ENCODE data around the gene KCNC3.

DNA sequence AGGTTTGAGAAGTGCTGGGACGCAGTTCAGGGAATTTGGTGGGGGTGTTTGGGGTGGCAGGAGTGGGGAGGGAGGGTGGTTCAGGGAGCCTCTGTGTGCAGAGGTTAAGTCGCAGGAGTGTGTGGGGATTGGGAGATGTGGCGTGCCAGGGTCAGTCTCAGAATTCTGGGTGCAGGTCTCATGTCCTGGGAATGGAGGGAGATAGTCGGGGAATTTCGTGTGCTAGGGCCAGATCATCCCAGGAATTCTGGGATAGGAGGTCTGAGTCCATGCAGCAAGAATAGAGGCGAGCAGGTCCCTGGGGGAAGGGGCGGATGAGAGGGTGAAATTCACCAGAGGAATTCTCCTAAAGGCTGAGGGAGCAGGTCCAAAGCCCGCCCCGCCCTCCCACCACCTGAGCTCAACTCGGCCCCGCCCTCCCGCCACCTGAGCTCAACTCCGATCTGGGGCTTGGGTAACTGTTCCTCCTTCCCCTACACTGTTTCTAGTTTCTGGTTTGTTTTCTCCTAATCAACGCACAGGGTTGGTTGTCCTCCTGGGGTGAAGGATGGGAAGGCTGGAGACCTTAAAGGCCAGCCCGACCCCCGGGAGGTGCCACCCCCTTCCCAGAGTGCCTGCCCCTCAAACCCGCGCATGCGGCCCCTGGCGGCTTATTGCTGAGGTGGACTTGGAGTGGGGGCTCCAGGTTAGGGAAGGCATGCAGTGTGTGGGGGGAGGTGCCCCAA lies 15.2 kb downstream of the KCNC3 start:
- TF ChIP-seq POLR2A (IDR thresholded peaks at IDR 0.05; ENCODE audit: low read depth, low read length) = no peak
- TF ChIP-seq, protein P1, sequence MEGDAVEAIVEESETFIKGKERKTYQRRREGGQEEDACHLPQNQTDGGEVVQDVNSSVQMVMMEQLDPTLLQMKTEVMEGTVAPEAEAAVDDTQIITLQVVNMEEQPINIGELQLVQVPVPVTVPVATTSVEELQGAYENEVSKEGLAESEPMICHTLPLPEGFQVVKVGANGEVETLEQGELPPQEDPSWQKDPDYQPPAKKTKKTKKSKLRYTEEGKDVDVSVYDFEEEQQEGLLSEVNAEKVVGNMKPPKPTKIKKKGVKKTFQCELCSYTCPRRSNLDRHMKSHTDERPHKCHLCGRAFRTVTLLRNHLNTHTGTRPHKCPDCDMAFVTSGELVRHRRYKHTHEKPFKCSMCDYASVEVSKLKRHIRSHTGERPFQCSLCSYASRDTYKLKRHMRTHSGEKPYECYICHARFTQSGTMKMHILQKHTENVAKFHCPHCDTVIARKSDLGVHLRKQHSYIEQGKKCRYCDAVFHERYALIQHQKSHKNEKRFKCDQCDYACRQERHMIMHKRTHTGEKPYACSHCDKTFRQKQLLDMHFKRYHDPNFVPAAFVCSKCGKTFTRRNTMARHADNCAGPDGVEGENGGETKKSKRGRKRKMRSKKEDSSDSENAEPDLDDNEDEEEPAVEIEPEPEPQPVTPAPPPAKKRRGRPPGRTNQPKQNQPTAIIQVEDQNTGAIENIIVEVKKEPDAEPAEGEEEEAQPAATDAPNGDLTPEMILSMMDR (IDR thresholded peaks at IDR 0.05; ENCODE audit: extremely low read depth in 1 of 2, insufficient read depth in 1 of 2, low read depth in 1 of 2, low read length in 2 of 2) = no peak

Data from endothelial cell of umbilical vein (primary cell).